ENCODE data around the gene GLI3. TPM values are rescaled to one million over a fixed set of nuclear protein-coding genes. Genes with fewer than 3 reads are reported as not detected.

GLI3 gene
- 6.2 and 7.3 TPM in 2 replicates for total RNA-seq

DNA sequence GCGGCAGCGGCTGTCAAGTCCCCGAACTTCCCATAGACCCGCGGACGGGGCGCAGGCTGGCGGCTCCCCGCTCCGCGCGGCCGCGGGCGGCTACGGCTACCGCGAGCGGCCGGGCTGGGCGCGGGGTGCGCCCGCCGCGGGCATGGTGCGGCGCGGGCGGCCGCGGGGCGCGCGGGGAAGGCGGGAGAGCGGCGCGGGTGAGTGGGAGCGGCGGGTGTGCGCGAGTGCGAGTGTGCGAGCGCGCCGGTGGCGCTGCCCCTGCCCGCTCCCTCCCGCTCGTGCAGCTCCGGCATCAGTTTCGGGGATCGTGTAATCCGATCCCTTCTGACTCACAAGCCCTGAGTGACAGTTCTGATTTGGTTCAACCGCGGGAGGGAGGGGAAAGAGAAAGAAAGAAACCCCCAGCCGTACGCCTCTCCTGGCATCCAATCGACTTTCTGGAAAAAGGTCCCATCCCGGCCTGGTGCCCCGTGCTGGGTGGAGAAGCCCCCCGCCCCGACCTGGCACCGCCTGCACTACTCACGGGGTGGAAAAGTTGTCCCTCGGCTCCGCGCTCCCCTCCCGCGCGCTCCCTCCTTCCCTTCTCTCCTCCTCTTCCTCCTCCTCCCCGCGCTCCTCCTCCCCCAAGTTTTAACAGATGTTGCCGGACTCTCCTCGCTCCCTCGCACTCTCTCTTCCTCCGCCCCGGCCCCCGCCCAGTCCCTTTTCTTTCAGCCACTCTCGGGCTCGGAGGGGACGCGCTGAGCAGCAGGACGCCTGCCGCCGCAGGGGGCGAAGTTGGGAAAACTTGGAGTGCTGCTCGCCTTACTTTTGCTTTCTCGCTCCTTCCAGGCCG, at the start of gene GLI3:
TSS of gene GLI3 (minus strand) at position 234 of the 835 bp plus-strand sequence. CDS start 13,956 bp downstream, outside the sequence.
- TF ChIP-seq, protein P1, sequence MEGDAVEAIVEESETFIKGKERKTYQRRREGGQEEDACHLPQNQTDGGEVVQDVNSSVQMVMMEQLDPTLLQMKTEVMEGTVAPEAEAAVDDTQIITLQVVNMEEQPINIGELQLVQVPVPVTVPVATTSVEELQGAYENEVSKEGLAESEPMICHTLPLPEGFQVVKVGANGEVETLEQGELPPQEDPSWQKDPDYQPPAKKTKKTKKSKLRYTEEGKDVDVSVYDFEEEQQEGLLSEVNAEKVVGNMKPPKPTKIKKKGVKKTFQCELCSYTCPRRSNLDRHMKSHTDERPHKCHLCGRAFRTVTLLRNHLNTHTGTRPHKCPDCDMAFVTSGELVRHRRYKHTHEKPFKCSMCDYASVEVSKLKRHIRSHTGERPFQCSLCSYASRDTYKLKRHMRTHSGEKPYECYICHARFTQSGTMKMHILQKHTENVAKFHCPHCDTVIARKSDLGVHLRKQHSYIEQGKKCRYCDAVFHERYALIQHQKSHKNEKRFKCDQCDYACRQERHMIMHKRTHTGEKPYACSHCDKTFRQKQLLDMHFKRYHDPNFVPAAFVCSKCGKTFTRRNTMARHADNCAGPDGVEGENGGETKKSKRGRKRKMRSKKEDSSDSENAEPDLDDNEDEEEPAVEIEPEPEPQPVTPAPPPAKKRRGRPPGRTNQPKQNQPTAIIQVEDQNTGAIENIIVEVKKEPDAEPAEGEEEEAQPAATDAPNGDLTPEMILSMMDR (IDR thresholded peaks at IDR 0.05; ENCODE audit: insufficient read depth, low read length, poor library complexity, severe bottlenecking), result peak; percentile 39
- Histone ChIP-seq H3K4me3 (ENCODE audit: low read depth, low read length) (peak within 1 kb of the TSS; percentile 89), H3K27me3 (ENCODE audit: control insufficient read depth, insufficient read depth, low read length) (no peaks in the 10 kb centered on the region), H3K36me3 (ENCODE audit: control insufficient read depth, insufficient read depth, low read length) (no peaks in the 10 kb centered on the region)
- peak; percentile 56 for DNase-seq (ENCODE audit: low read depth)

DNA sequence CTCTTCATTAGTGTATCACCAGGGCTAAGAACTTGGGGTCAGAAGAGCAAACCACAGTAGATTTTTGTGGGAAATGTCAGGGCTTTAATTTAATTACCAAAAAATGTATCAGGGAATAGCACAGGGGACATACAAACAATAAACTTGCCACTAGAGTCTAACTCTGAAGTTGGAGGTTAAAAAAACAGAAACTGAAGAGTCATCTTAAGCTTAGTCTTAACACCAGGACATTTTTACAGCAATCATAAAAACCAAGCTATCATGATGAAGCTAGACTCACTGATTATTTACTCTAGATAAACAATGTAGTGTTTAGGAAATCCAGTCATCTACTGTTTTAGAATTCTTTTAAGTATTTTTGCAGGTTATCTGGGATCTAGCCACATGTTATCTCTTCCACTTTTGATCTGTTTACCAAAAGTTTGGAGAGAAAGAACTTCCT, 48.4 kb upstream of the GLI3 start:
- TF ChIP-seq, protein P1 (IDR thresholded peaks at IDR 0.05; ENCODE audit: insufficient read depth, low read length, poor library complexity, severe bottlenecking), result no peak
- H3K27me3 ChIP-seq (ENCODE audit: control insufficient read depth, insufficient read depth, low read length), result no peaks in the 10 kb centered on the region

DNA sequence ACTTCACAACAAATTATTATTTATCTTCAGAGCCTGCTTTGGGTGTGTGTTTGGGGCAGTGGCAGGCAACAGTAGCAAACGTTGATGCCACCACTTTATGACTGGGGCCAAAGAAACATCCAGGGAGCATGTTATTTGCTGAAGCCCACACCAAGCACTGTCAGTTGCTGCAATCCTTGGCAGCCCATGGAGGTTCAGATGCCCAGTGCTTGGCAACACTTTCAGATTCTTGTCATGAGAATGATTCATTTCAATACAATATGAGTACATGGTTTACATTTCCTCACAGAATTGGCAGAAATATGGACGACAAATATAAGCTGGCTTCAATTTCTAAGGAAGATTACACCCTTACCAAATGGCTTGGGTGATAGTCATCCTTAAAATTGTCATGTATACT, 46.5 kb upstream of the GLI3 start:
- DNase-seq (ENCODE audit: low read depth), result no peak
- H3K27me3 ChIP-seq (ENCODE audit: control insufficient read depth, insufficient read depth, low read length), result no peaks in the 10 kb centered on the region
- H3K36me3 ChIP-seq (ENCODE audit: control insufficient read depth, insufficient read depth, low read length), result no peaks in the 10 kb centered on the region
- TF ChIP-seq, protein P1 (IDR thresholded peaks at IDR 0.05; ENCODE audit: insufficient read depth, low read length, poor library complexity, severe bottlenecking), result no peak
- H3K4me3 ChIP-seq (ENCODE audit: low read depth, low read length), result no peak overlapping the region

More for the DNA sequence above, 48.4 kb upstream of the GLI3 start:
- Histone ChIP-seq H3K36me3 (ENCODE audit: control insufficient read depth, insufficient read depth, low read length) (no peaks in the 10 kb centered on the region), H3K4me3 (ENCODE audit: low read depth, low read length) (no peak overlapping the region)
- no peak for DNase-seq (ENCODE audit: low read depth)

DNA sequence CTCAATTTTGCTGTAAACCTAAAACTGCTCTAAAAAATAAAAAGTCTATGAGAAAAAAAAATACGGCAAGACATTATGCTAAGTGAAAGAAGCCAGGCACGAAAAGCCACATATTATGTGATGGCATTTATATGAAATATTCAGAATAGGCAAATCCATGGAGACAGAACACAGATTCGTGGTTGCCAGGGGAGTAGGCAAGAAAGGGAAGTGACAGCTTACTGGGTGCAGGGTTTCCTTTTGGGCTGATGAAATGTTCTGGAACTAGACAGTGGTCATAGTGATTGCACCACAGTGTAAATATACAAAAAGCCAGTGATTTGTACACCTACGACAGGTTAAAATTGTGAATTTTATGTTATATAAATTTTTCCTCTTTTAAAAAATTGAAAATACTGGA, 41.3 kb upstream of the GLI3 start:
- no peaks in the 10 kb centered on the region for H3K36me3 ChIP-seq (ENCODE audit: control insufficient read depth, insufficient read depth, low read length)
- no peak overlapping the region for H3K4me3 ChIP-seq (ENCODE audit: low read depth, low read length)
- TF ChIP-seq, protein P1 (IDR thresholded peaks at IDR 0.05; ENCODE audit: insufficient read depth, low read length, poor library complexity, severe bottlenecking), result no peak
- H3K27me3 ChIP-seq (ENCODE audit: control insufficient read depth, insufficient read depth, low read length), result no peaks in the 10 kb centered on the region
- no peak for DNase-seq (ENCODE audit: low read depth)

DNA sequence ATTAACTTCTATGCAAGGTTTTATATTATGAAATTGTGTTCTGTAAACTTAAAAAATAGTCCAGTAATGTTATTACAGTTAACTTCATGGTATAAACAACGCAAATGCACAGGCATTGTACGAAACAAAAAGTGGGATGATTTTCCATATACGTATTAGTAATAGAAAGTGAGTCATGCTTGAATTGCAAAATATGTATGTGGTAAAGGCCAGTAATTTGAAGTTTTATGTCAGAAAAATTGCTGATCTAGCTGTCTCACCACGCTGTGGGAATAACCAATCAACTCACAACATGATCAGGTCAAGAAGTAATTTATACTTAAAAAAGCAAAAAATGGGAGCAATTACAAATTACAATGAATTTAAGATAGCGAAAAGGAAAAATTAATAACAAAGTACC, 37.0 kb upstream of the GLI3 start:
- no peaks in the 10 kb centered on the region for H3K27me3 ChIP-seq (ENCODE audit: control insufficient read depth, insufficient read depth, low read length)
- TF ChIP-seq, protein P1 (IDR thresholded peaks at IDR 0.05; ENCODE audit: insufficient read depth, low read length, poor library complexity, severe bottlenecking), result no peak
- H3K36me3 ChIP-seq (ENCODE audit: control insufficient read depth, insufficient read depth, low read length), result no peaks in the 10 kb centered on the region
- no peak for DNase-seq (ENCODE audit: low read depth)
- no peak overlapping the region for H3K4me3 ChIP-seq (ENCODE audit: low read depth, low read length)
